Mucosa of gallbladder (tissue), 1 donor: ENCODE data around the gene DOCK11. TPM values are rescaled to one million over a fixed set of nuclear protein-coding genes. Genes with fewer than 3 reads are reported as not detected.

ENCODE experiments used
- DNase-seq: peaks from one replicate; pipeline ENCODE4 v3.0.0-alpha.2; 2020; ENCODE audit warnings: low spot score
- total RNA-seq: library from RNA; stranded (reverse); gene quantifications from one replicate; pipeline ENCODE4 v1.2.1, GENCODE V29; 2021
- donor health status: DM: no; HTN: no; CAD: no.

DOCK11 gene
- total RNA-seq, 1 donor from 2014 or later = 16.3 TPM

DNA sequence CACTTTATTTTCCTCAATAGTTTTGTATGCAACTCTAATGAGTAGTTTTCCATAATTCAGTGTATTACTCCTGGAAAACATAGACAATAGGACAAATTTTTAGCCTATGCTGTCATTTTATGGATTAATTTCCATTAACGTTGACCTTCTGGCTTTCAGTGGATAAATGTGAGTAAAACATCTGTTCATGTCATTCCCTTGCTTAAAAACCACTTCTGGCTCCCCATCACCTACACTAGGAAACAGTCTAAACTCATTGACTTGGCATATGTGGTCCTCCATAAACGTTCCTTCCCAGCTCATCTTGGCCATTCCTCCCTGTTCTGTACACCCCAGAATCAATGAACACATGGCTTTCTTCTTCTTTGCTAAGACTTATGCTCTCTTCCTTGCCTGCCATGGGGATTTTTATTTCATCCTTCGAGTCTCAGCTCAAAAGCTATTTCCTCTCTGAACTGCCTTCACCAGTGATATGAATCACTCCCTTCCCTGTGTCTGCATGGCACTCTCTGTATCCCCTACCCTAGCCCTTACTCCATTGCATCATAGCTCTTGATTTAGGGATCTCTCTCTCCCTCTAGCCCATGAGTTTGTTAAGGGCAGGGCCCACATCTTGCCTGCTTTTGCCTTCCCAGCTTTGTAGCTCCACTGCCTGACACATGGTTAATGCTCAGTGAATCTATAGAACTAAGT, 34.8 kb downstream of the DOCK11 start:
- no peak for DNase-seq

DNA sequence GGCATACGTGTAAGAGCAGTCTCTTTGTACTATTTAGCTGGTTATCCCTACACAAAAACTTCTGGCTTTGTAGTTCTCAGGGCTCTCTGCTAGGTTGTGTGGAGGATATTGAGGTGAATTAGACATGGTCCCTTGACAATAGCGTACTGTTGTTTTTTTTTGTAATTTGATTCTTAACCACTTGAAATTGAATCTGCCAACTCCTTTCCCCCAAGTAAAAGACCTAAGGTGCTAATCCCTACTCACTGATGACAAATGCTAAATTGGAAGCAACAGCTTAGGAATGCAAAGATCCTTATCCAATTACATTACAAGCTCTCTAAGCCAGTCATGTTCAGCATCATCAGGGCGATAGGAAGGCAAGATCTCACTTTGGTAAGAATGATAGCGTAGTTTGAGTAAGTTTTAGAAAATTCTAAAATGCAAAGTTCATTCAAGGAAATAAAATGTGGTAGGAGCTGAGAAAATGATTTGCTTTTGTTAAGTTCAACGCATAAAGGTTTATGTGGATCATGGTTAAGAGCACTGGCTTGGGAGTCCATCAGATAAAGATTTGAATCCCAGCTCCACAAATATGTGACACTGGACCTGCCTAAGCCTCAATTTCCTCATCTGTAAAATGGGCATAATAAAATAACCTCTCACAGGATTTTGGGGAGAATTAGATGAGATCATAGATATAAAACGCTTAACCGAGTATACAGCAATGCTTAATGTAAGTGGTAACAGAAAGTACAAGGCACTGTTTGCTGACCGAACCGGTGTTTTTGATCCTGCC, 39.3 kb downstream of the DOCK11 start:
- DNase-seq = no peak

DNA sequence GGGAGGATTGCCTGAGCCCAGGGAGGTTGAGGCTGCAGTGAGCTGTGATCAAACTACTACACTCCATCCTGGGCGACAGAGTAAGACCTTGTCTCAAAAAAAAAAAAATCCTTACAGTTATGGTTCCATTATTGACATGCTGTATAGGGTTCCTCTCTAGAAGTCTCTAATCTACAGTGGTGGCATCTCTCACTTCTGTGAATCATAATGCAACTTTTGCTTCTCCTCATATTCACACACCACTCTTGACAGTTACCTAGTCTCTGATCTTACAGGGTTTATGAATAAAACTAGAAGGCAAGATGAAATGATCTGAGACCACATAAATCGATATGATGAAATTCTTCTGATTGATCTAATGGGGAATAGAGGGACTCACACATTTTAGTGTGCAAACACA, 40.6 kb downstream of the DOCK11 start:
- DNase-seq = no peak

DNA sequence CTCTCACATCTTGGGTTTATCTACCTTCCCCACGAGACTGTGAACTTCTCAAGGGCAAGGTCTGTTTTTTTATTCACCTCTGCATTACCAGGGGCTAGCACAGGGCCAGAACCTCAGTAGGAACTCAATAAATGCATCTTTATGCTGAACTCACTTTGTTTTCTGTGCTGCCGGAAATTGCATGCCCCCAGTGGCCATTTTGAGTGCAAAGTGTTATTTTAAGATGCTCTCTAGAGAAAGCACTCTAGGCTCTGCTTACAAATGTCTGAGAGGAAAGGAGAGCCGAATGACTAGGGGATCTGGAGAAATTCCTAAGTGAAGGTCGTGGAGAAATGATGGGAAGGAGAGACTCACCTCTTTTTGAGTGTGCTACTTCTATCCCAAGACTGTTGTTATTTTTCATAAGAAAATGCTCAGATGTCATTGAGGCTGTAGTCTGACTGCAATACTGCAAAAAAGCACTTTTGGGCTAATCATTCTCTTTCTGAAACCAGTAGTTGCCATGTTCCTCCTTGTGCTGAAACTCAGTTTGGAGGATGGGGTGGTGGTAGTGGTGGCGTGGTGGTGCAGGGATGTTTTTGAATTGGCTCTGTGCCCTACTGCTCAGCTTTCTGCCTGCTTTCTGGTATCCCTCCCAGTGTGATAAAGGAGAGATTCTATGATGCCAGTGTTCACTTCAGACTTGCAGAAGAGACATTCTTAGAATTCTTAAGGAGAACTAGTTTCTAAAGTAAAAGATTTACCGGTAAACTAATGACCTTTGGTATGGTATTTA, 41.3 kb downstream of the DOCK11 start:
- no peak for DNase-seq

DNA sequence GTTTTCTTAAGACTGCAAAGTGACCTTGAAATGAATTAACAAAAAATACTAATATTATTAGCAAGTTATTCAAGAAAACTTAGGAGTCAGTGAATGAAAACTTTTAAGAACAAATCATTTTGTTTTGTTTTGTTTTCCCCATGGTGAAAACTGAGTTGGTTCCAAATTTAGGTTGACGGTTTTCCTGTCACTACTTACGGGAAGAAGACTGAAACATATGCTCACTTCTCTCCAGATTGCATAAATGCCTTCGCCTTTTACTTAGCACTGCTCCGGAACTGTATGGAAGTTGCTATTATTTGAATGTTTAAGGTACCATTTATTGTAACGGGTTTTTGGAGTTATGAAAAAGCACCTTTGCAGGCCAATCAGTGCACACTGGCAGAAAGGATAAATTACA, 42.8 kb downstream of the DOCK11 start:
- DNase-seq = no peak

DNA sequence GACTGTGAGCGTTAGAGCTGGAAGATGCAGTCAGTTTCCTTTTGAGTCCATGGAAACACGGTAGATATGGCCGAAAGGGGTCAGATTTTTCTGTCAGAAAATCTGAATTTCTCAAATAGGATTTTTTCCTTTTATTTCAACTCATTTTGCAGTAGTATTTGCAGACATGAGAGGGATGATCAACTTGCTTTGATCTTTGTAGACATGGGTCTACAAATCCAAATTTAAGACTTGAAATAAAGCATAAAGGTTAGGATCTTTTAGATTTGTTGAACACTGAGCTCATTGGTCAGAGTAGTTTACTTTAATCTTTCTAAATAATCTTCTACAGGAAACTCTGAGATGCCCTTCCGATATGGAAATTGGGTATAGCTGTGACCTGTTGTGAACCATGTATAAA, 44.7 kb downstream of the DOCK11 start:
- no peak for DNase-seq

DNA sequence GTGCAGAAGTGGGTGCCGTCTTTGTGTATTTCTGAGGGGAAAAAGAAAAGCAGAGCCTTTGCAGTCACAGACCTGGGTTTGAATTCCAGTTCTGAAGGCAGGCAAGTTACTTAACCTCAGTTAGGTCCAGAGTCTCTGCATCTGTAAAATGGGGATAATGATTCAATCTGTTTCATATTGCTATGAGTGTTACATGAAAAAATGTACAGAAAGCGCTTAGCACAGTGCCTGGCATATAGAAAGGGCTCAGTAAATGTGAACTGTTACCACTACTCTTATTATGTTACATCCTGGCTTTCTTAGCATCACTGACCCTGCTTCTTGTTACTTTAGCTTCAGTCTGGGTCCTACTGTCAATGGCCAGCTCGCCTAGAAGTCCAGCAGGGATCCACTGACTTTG, 45.9 kb downstream of the DOCK11 start:
- DNase-seq = no peak

DNA sequence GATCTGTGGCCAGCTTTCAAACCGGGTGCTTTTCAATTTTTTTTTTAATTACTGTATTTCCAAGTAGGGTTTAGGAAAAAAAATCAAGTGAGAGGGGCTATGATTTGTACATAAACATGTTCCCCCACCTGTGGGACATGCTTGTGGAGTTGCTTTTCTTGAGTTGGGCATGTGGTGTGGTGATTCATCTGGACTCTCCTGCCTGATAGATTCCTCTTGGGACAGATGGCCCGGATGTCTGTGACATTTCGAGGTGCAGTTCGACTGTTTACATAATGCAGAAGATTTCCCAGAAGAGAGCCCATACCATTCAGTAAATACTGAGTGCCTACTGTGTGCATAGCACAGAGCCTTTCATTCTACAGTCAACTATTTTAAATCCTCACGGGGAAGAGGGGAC, 49.9 kb downstream of the DOCK11 start:
- no peak for DNase-seq

DNA sequence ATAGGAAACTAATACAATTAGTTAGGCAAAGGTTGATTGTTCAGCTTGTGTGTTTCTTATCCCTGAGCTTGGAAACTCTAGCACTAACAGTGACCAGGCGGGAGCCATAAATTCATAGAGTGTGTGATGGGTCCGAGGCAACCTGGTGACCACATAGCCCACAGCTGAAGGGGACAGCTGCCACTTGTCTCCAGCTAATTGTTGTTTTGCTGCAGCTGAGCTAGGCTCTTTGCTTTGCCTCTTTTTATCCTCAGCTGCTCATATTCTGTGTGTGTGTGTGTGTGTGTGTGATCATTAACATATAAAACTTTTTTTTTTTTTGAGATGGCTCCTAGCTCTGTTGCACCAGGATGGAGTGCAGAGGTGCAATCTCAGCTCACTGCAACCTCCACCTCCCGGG, 53.2 kb downstream of the DOCK11 start:
- no peak for DNase-seq

DNA sequence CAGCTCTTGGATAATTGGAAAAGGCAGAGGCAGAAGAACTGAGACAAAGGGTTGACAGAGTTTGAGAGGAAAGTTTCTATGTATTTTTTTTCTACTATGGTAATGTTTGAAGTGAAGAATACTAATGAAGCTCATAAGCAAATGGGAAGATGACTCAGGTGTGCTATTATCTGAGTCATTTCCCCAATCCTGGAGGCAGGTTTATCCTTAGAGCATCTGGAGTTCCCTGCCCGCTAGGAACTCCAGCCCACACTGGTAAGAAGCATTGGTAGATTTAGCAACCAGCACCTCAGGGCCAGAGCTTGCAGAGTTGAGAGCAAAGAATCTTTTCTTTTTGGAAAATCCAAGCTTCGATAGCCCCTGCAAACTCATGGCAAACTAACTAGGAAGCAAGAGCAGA, 55.2 kb downstream of the DOCK11 start:
- DNase-seq = no peak

DNA sequence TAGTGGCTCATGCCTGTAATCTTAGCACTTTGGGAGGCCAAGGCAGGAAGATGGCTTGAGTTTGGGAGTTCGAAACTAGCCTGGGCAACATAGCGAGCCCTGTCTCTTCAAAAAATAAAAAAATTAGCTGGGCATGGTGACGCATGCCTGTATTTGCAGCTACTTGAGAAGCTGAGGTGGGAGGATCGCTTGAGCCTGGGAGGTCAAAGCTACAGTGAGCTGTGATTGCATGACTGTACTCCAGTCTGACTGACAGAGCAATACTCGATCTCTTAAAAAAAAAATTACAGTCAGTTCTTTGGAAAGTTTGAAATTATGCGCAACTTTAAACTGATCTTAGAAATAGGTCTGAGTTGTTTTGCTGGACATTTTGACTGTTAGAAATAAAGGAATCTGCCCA, 55.8 kb downstream of the DOCK11 start:
- DNase-seq = no peak

DNA sequence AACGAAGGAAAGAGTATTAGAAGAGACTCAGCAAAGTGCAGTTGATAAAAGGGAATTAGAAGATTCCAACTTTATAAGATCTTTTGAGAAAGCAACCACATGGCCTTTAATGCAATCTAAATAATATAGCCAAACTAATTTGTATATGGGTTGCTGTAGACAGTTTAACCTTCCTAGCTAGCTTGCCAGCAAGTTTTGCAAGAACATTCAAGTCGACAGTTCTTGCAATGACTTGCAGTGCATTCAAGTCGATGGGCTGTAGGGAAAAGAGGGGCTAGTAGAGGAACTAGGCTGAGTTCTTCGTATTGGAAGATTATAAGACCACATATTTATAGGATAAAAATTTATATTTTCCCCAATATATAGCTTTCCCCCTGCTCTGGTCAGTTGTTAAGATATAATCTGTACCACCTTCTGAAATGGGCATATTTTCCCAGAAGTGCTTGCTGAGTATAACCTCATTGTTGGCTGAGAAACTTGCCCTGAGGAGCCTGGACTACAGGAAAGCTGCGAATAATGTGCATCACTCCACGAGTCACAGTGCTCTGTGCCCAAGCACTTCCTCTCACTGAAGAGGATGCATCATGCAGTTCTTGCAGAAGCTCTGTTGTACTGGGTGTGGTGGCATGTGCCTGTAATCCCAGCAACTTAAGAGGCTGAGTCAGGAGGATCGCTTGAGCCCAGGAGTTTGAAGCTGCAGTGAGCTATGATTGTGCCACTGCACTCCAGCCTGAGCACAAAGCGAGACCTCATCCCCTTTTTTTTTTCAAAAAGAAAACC, 56.7 kb downstream of the DOCK11 start:
- no peak for DNase-seq

DNA sequence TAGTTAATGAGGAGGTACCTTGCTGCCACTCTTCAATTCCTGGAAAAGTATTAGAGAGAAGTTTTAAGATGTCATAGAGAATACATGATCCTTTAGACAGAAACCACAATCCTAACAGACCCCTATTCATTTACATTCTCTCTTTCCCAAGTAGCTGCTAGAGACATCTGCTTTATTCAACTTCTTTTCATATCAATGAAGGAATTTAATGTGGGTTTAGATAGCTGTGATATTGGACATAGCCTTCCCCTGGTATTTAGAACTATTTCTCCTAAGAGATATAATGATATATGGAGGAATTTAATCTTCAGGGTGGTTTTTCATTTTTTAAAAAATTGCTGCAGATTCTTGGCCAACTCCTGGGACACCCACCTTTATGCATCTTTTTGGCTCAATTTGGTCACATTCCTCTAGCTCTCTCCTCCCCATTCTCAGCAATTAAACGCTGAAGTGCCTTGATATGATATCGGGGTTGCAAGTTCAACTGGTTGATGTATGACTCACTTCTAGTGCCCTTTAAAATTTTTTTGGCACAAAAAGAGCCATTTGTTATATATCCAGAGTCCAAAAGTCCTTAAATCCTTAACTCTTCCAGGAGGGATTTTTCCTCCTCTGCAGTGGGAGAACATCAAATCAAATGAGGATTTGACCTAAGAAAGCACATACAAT, 57.6 kb downstream of the DOCK11 start:
- no peak for DNase-seq

DNA sequence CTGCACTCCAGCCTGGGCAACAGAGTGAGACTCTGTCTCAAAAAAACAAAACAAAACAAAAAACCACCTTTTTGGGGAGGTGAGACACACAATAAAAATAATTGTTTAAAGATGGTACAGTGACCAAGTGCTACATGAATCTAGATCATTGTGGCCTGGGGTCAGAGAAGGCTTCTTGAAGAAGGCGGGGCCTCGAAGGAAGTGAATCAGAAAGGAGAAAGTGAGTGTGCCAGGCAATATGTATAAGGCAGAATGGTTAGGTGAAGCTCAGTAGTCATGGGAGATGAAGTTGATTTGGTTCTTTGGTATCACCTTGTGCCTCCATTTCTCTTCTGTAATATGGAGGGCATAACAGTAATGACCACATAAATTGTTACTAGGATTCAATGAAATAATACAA, 58.9 kb downstream of the DOCK11 start:
- DNase-seq = no peak

DNA sequence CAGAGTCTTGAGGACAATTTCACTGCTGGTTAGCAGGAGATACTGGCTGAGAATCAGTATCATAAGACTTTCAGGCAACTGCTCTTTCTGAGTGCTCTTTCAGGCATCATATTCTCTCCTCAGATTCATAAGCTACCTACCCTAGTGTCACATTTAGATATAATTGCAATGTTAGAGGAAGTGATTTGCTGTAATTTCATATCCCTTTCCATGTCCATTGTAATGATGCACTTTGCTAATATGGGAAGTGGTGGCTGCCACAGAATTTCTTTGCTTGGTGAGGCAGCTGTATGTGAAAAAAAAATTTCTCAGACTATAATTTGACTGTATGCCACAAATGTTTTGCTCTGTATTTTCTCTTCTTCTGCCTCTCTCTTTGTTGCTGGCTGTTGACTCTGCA, 63.3 kb downstream of the DOCK11 start:
- DNase-seq = no peak

DNA sequence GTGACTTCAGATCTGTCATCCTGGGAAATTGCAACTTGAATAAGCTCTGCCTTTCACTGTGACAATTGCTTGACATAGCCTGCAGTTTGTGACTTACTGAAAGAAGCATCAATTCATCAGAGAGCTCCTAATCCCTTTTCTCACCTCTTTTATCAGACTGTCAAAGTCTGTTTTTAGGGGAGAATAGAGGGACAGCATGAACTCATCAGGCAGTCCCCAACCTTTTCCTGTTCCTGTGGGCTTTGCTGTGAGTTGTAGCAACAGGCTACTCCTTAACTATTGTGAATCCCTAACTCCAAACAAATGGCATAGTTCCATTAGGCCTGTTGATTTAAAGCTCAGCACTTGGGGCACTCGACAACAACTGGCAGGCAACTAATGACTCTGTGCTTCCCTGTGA, 64.9 kb downstream of the DOCK11 start:
- DNase-seq = no peak

DNA sequence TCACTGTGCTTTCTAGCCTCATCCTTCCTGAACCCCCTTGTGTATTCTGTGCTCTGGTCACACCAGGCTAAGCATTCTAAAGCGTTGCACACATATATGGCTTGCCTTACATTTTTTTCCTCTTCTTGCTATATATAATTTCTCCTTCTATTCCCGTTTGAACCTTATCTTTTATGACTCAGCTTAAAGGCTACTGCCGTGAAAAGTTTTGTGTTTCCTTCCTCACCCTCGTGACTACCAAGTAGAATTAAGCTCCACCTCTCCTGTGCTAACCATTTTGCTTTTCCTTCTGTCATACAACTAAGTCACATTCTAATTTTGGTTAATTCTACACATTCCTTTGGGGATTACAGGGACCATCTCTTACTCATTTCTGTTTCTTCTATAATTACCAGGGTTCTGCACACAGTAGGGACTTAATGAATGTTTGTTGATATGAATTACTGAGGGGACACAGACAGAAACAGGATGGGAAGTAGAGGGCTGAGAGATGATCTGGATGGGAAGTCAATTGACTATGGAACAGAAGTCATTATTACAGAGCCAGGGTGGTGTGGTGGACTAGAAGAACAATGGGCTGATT, 67.1 kb downstream of the DOCK11 start:
- DNase-seq = no peak

DNA sequence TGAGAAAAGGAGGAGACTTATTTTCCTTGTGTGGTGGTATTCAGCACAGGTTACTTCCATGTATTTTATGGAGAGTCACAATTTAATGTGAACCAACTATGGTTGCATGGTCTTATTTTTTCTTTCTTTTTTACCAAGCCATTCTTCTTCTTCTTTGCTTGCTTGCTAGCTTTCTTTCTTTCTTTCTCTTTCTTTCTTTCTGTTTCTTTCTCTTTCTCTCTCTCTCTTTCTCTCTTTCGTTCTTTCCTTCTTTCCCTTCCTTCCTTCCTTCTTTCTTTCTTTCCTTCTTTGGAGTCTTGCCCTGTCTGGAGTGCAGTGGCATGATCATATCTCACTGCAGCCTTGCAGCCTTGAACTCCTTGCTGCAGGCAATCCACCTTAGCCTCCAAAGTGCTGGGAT, 68.9 kb downstream of the DOCK11 start:
- no peak for DNase-seq

DNA sequence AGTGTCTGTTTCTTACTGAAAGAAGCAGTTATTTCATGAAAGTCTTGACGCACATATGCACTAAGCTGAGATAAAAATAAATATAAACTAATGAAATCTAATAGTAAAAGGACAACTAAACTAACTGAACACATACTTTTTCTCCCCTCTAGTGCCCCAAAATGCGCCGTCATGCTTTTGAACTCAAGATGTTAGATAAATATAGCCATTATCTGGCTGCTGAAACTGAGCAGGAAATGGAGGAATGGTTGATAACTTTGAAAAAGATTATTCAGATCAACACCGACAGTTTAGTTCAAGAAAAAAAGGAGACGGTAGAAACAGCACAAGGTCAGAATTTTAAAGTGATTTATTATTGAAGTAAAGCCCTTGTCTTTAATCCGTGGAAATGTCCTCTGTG, 70.2 kb downstream of the DOCK11 start:
- DNase-seq = no peak

DNA sequence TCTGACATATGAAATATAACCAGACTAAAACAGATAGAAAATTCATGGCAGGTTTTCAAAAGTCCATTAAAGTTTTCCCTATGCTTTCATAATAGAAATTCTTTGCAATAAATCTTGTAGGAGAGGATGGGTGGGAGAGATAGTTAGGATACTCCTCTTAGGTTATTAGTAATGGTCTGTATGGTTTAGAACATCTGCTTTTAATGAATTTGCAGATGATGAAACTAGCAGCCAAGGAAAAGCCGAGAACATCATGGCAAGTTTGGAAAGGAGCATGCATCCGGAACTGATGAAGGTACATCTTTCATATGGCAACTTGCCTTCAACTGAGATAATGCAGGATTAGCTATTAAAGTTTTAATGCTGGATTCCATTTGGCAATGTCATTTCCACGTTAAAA, 70.7 kb downstream of the DOCK11 start:
- no peak for DNase-seq

DNA sequence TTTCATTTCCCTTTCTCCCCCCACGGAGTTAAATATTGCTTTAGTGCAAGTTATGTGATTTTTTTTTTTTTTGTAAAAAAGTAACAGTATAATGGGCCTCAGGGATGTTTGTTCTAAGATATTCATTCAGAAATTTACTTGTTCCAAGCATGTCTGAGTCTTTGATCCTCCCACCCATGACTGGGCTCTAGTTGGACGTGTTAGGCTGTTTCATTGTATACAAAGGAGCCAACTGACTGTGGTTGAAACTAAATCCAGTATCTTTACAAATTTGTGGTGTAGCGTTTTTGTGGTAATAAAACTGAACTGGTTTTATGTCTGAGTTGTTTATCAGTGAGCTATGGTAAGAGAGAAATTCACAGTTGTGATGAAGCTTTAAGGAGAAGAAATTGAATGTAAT, 74.1 kb downstream of the DOCK11 start:
- no peak for DNase-seq
